H9 (cell line): Measurements from ENCODE around the gene FATE1. TPM values are rescaled to one million over a fixed set of nuclear protein-coding genes. Genes with fewer than 3 reads are reported as not detected.
A peak's percentile ranks its signal among the peaks of the same experiment; 100 is the strongest.

Experiments used
- DNase-seq: peaks from one replicate; pipeline ENCODE4 v3.0.0-alpha.2; 2017
- H2AFZ ChIP-seq: one replicate; pipeline ENCODE4 v1.6.1; 2013; ENCODE audit warnings: mild to moderate bottlenecking, low read length, control low read depth, moderate library complexity
- H2AK5ac ChIP-seq: 2 replicates; pipeline ENCODE4 v1.6.1; 2013; ENCODE audit warnings: low read length, control low read depth, mixed read lengths; ENCODE audit not compliant: insufficient read length
- H2BK120ac ChIP-seq: one replicate; pipeline ENCODE4 v1.6.1; 2013; ENCODE audit warnings: low read depth, mild to moderate bottlenecking, low read length, control low read depth, inconsistent platforms; ENCODE audit not compliant: poor library complexity, severe bottlenecking
- H2BK12ac ChIP-seq: 2 replicates; pipeline ENCODE4 v1.6.1; 2013; ENCODE audit warnings: low read length, control low read depth, mixed read lengths, low read depth; ENCODE audit not compliant: insufficient read length
- H2BK15ac ChIP-seq: 2 replicates; pipeline ENCODE4 v1.6.1; 2013; ENCODE audit warnings: low read depth, low read length, control low read depth
- H2BK20ac ChIP-seq: one replicate; pipeline ENCODE4 v1.6.1; 2013; ENCODE audit warnings: low read depth, mild to moderate bottlenecking, low read length, control low read depth, inconsistent platforms; ENCODE audit not compliant: poor library complexity, severe bottlenecking
- H2BK5ac ChIP-seq: 2 replicates; pipeline ENCODE4 v1.6.1; 2013; ENCODE audit warnings: low read length, control low read depth, mixed read lengths; ENCODE audit not compliant: insufficient read length
- H3K14ac ChIP-seq: 2 replicates; pipeline ENCODE4 v1.6.1; 2013; ENCODE audit warnings: low read length, control low read depth; ENCODE audit not compliant: insufficient read depth
- H3K18ac ChIP-seq: 2 replicates; pipeline ENCODE4 v1.6.1; 2013; ENCODE audit warnings: low read depth, mild to moderate bottlenecking, mixed read lengths, low read length, control low read depth; ENCODE audit not compliant: insufficient read length
- H3K23ac ChIP-seq: 2 replicates; pipeline ENCODE4 v1.6.1; 2013; ENCODE audit warnings: low read length, control low read depth, mixed read lengths, low read depth; ENCODE audit not compliant: insufficient read length
- H3K23me2 ChIP-seq: 2 replicates; pipeline ENCODE4 v1.6.1; 2013; ENCODE audit warnings: low read depth, mild to moderate bottlenecking, mixed read lengths, low read length, control low read depth; ENCODE audit not compliant: insufficient read length, poor library complexity, severe bottlenecking
- H3K27ac ChIP-seq: 2 replicates; pipeline ENCODE4 v1.5.1; 2013; ENCODE audit warnings: low read length, control low read depth, mixed read lengths, low read depth; ENCODE audit not compliant: insufficient read length
- H3K27me3 ChIP-seq: 2 replicates; pipeline ENCODE4 v1.6.1; 2013; ENCODE audit warnings: low read length, control low read depth, inconsistent platforms; ENCODE audit not compliant: insufficient read depth
- H3K4ac ChIP-seq: 2 replicates; pipeline ENCODE4 v1.6.1; 2013; ENCODE audit warnings: low read depth, mild to moderate bottlenecking, control low read depth, inconsistent platforms, low read length, moderate library complexity
- H3K4me1 ChIP-seq: 2 replicates; pipeline ENCODE4 v1.6.1; 2013; ENCODE audit warnings: low read length, control low read depth, inconsistent platforms; ENCODE audit not compliant: insufficient read depth
- H3K4me2 ChIP-seq: 2 replicates; pipeline ENCODE4 v1.6.1; 2013; ENCODE audit warnings: low read length, control low read depth, mixed read lengths; ENCODE audit not compliant: insufficient read length, insufficient read depth
- H3K56ac ChIP-seq: 2 replicates; pipeline ENCODE4 v1.6.1; 2013; ENCODE audit warnings: low read depth, mild to moderate bottlenecking, mixed read lengths, low read length, control low read depth; ENCODE audit not compliant: insufficient read length
- H3K79me1 ChIP-seq: 2 replicates; pipeline ENCODE4 v1.6.1; 2013; ENCODE audit warnings: low read depth, mild to moderate bottlenecking, moderate library complexity, low read length, control low read depth, inconsistent platforms; ENCODE audit not compliant: insufficient read depth, poor library complexity, severe bottlenecking
- H3K79me2 ChIP-seq: 2 replicates; pipeline ENCODE4 v1.6.1; 2013; ENCODE audit warnings: low read length, control low read depth, inconsistent platforms; ENCODE audit not compliant: insufficient read depth
- H3K9ac ChIP-seq: 2 replicates; pipeline ENCODE4 v1.6.1; 2013; ENCODE audit warnings: low read length, control low read depth, mixed read lengths; ENCODE audit not compliant: insufficient read length; ENCODE audit errors: extremely low read depth
- H3K9me3 ChIP-seq: one replicate; pipeline ENCODE4 v1.6.1; 2013; ENCODE audit warnings: low read depth, low read length, inconsistent platforms; ENCODE audit not compliant: control insufficient read depth
- H3T11ph ChIP-seq: one replicate; pipeline ENCODE4 v1.6.1; 2013; ENCODE audit warnings: mild to moderate bottlenecking, low read length, control low read depth, inconsistent platforms
- H4K20me1 ChIP-seq: one replicate; pipeline ENCODE4 v1.6.1; 2013; ENCODE audit not compliant: control insufficient read depth, insufficient read length, insufficient read depth
- H4K5ac ChIP-seq: 2 replicates; pipeline ENCODE4 v1.6.1; 2013; ENCODE audit warnings: low read depth, mild to moderate bottlenecking, mixed read lengths, low read length, control low read depth; ENCODE audit not compliant: insufficient read length
- H4K8ac ChIP-seq: replicated peaks from 2 replicates; pipeline ENCODE4 v1.6.1; 2013; ENCODE audit warnings: low read length, control low read depth, mixed read lengths, low read depth; ENCODE audit not compliant: insufficient read length
- H4K91ac ChIP-seq: 2 replicates; pipeline ENCODE4 v1.6.1; 2013; ENCODE audit warnings: low read depth, mild to moderate bottlenecking, moderate library complexity, mixed read lengths, low read length, control low read depth; ENCODE audit not compliant: insufficient read length
- H3K27ac Mint-ChIP-seq, 3 experiments: 2 replicates in 2 of 3; 3 replicates in 1 of 3; pipeline ENCODE4 v1.8.0; 2020 to 2021; ENCODE audit warnings: mixed read lengths in 3 of 3, mild to moderate bottlenecking in 1 of 3, moderate library complexity in 1 of 3
- H3K27me3 Mint-ChIP-seq: 2 replicates; pipeline ENCODE4 v1.8.0; 2021; ENCODE audit warnings: low read depth, mild to moderate bottlenecking, moderate library complexity, mixed read lengths
- H3K36me3 Mint-ChIP-seq, 3 experiments: 2 replicates in 2 of 3; 3 replicates in 1 of 3; pipeline ENCODE4 v1.8.0; 2020 to 2021; ENCODE audit warnings: low read depth in 3 of 3, mixed read lengths in 3 of 3; ENCODE audit not compliant: insufficient read depth in 1 of 3
- H3K4me1 Mint-ChIP-seq, 2 experiments: 2 replicates each; pipeline ENCODE4 v1.8.0; 2020; ENCODE audit warnings: mixed read lengths in 2 of 2
- H3K4me3 Mint-ChIP-seq, 2 experiments: 2 replicates in 1 of 2; 3 replicates in 1 of 2; pipeline ENCODE4 v1.8.0; 2020 to 2021; ENCODE audit warnings: mild to moderate bottlenecking in 2 of 2, mixed read lengths in 2 of 2, moderate library complexity in 1 of 2
- H3K9me3 Mint-ChIP-seq, 2 experiments: 2 replicates in 1 of 2; 3 replicates in 1 of 2; pipeline ENCODE4 v1.8.0; 2020; ENCODE audit warnings: mild to moderate bottlenecking in 2 of 2, mixed read lengths in 2 of 2, moderate library complexity in 1 of 2
- CTCF ChIP-seq: fragments of 200-600 bp; sonication (generic); conservative IDR thresholded peaks from 3 replicates; pipeline ENCODE4 v1.8.0; 2021; ENCODE audit warnings: antibody characterized with exemption, mild to moderate bottlenecking
- WGBS: extraction: QIAGEN DNeasy Blood & Tissue Kit; methylation state at CpG from one replicate; pipeline ENCODE4 v1.1.7; 2013; ENCODE audit warnings: missing lambda C conversion rate, low lambda C conversion rate, mixed read lengths; ENCODE audit not compliant: insufficient read length; ENCODE audit errors: extremely low coverage; 5-methylcytosine and 5-hydroxymethylcytosine counted together
- total RNA-seq: library from RNA; stranded (reverse); gene quantifications from 2 replicates; pipeline ENCODE4 v1.2.1, GENCODE V29; 2021

Gene FATE1
- total RNA-seq, 1 experiment from 2014 or later, result not detected

- Histone ChIP-seq H2BK15ac (no peak within 1 kb of the TSS), H3T11ph (no peak within 1 kb of the TSS), H2AK5ac (no peak within 1 kb of the TSS), H4K8ac (no peak within 1 kb of the TSS), H3K27me3 (no peaks in the 10 kb centered on the region), H2BK20ac (no peak within 1 kb of the TSS), H3K23ac (no peak within 1 kb of the TSS), H3K79me1 (no peaks in the 10 kb centered on the region), H3K14ac (no peak within 1 kb of the TSS), H3K23me2 (no peaks in the 10 kb centered on the region), H4K5ac (no peak within 1 kb of the TSS), H3K9me3 (peaks cover 66% of the 10 kb centered on the region), H3K79me2 (no peaks in the 10 kb centered on the region), H2BK5ac (no peak within 1 kb of the TSS), H3K27ac (no peak within 1 kb of the TSS), H3K9ac (no peak within 1 kb of the TSS), H2BK12ac (no peak within 1 kb of the TSS), H4K20me1 (no peaks in the 10 kb centered on the region), H3K4me2 (peak within 1 kb of the TSS; percentile 36), H3K4ac (no peak within 1 kb of the TSS), H2AFZ (no peak within 1 kb of the TSS), H3K4me1 (no peaks in the 10 kb centered on the region), H4K91ac (no peak within 1 kb of the TSS), H3K18ac (no peak within 1 kb of the TSS), H2BK120ac (no peak within 1 kb of the TSS), H3K56ac (no peak within 1 kb of the TSS)
- Mint-ChIP-seq H3K36me3 (peaks cover 0 to 5% (median 3%) of the 10 kb centered on the region in 3 experiments; a peak in 5 of 7 replicates), H3K27ac (no peak within 1 kb of the TSS), H3K4me3 (peak within 1 kb of the TSS; percentile 64 to 80), H3K27me3 (peaks cover 23% of the 10 kb centered on the region), H3K4me1 (peaks cover 11% of the 10 kb centered on the region in 2 experiments), H3K9me3 (peaks cover 42 to 55% of the 10 kb centered on the region in 2 experiments)
- TF ChIP-seq CTCF, result no peak
- no CpG with 5 or more reads among the region's 100 CpGs for WGBS
- peak; percentile 52 for DNase-seq
Observed at GRCh38 chrX:151694661-151695582, 20.9 kb upstream of the FATE1 start, which contains the start of gene PRRG3. PRRG3 (plus strand) TSS chrX:151695458; CDS start chrX:151698815, 3,357 bp downstream.
